Progenitor cell of endocrine pancreas (in vitro differentiated cells): ENCODE results near the gene JUN. TPM values are rescaled to one million over a fixed set of nuclear protein-coding genes. Genes with fewer than 3 reads are reported as not detected.

Experiments
- DNase-seq: peaks from one replicate; pipeline ENCODE4 v3.0.0; 2021; ENCODE audit warnings: low spot score; ENCODE audit not compliant: unreplicated experiment
- H3K27ac Mint-ChIP-seq: 2 replicates; pipeline ENCODE4 v1.8.0; 2021; ENCODE audit warnings: mild to moderate bottlenecking, moderate library complexity, mixed read lengths
- H3K27me3 Mint-ChIP-seq: 2 replicates; pipeline ENCODE4 v1.8.0; 2021; ENCODE audit warnings: mixed read lengths
- H3K36me3 Mint-ChIP-seq: 2 replicates; pipeline ENCODE4 v1.8.0; 2022; ENCODE audit warnings: mixed read lengths; ENCODE audit not compliant: insufficient read depth
- H3K4me1 Mint-ChIP-seq: 2 replicates; pipeline ENCODE4 v1.8.0; 2021; ENCODE audit warnings: low read depth, mixed read lengths
- H3K4me3 Mint-ChIP-seq: 2 replicates; pipeline ENCODE4 v1.8.0; 2021; ENCODE audit warnings: low read depth, mild to moderate bottlenecking, moderate library complexity, mixed read lengths
- H3K9me3 Mint-ChIP-seq: 2 replicates; pipeline ENCODE4 v1.8.0; 2021; ENCODE audit warnings: low read depth, mixed read lengths
- long read RNA-seq: library from polyadenylated mRNA; unstranded; transcript quantifications from one replicate; pipeline ENCODE4 v2.0.0, GENCODE V29; 2020
- total RNA-seq: library from RNA; stranded (reverse); gene quantifications from 2 replicates; pipeline ENCODE4 v1.2.1, GENCODE V29; 2021
- TF ChIP-seq, protein P1 (sequence below): fragments of 200-600 bp; sonication (generic); IDR thresholded peaks from one replicate; pipeline ENCODE4 v1.5.0; 2021; ENCODE audit warnings: antibody characterized with exemption, mild to moderate bottlenecking; ENCODE audit not compliant: unreplicated experiment

Gene JUN
- total RNA-seq, result 93.8 and 107 TPM in 2 replicates
- long read RNA-seq, transcript JUN-201 (1 exons, 3,540 nt), result major isoform, 69 of 69 reads
- long read RNA-seq, partial matches to known transcripts, result 0 of 69 reads
- long read RNA-seq, other reads (novel, unspliced or antisense), result 0 of 69 reads

DNA sequence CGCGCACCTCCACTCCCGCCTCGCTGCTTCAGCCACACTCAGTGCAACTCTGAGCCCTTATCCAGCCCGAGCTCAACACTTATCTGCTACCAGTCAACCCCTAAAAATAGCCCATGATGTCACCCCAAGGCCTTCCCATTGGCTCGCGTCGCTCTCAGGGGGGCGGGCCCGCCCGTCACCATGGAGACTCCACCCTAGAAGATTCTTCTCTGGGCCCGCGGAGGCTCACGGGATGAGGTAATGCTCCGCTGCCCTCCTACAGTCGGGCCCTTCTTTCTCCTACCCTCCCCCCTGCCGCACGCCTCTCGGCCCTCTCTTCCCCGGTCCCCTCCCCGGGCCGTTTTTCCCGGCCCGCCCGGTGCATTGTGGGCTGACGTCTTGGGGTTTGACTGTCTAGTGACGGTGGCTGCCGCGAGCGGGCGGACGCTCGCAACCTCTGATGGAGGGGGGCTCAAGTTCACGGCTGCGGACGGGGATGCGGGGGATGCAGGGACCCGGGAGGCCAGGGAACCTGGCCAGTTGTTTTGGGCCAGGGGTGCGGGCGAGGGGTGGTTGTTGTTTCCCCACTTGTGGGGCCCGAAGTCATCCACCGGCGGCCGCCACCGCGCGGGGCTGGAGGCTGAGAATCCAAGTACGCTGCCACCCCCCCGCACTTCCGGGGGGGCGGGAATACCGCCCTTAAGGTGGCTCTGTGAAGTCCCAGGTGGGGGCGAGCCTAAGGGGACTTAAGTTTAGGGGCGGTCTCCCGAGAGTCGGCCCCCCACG is at the start of gene JUN:
Gene JUN, minus strand, starts transcription at position 55 of the 765 bp plus-strand sequence. CDS start 977 bp downstream, outside the sequence.
- Mint-ChIP-seq H3K27me3 (no peaks in the 10 kb centered on the region), H3K27ac (peak within 1 kb of the TSS; percentile 100), H3K4me3 (peak within 1 kb of the TSS; percentile 98), H3K4me1 (peaks cover 24% of the 10 kb centered on the region), H3K36me3 (peaks cover 17% of the 10 kb centered on the region), H3K9me3 (peaks cover 4% of the 10 kb centered on the region)
- peak; percentile 98 for DNase-seq
- TF ChIP-seq, protein P1, sequence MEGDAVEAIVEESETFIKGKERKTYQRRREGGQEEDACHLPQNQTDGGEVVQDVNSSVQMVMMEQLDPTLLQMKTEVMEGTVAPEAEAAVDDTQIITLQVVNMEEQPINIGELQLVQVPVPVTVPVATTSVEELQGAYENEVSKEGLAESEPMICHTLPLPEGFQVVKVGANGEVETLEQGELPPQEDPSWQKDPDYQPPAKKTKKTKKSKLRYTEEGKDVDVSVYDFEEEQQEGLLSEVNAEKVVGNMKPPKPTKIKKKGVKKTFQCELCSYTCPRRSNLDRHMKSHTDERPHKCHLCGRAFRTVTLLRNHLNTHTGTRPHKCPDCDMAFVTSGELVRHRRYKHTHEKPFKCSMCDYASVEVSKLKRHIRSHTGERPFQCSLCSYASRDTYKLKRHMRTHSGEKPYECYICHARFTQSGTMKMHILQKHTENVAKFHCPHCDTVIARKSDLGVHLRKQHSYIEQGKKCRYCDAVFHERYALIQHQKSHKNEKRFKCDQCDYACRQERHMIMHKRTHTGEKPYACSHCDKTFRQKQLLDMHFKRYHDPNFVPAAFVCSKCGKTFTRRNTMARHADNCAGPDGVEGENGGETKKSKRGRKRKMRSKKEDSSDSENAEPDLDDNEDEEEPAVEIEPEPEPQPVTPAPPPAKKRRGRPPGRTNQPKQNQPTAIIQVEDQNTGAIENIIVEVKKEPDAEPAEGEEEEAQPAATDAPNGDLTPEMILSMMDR, result no peak

DNA sequence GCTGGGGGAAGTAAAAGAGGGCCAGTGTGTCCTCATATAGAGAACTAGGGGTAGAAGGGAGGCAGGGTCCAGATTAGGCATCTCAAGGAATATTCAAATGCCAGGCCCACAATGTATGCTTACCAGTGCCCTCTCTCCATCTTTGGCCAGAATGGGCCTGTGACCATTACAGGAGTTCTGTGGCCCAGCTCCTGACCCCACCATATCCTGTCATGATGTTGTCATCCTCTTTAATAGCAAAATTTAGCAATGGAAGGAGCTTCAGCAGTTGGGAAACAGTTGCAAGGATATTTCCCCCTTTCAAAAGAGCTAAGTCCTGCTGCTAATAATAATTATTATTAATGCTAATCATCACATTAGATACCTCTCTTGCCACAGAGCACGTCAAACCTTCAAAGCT is 49.3 kb upstream of the JUN start:
- TF ChIP-seq, protein P1, result no peak
- Mint-ChIP-seq H3K9me3 (peaks cover 9% of the 10 kb centered on the region), H3K4me3 (no peak overlapping the region), H3K27ac (no peak overlapping the region), H3K27me3 (peaks cover 18% of the 10 kb centered on the region), H3K36me3 (no peaks in the 10 kb centered on the region), H3K4me1 (no peaks in the 10 kb centered on the region)
- DNase-seq, result no peak

DNA sequence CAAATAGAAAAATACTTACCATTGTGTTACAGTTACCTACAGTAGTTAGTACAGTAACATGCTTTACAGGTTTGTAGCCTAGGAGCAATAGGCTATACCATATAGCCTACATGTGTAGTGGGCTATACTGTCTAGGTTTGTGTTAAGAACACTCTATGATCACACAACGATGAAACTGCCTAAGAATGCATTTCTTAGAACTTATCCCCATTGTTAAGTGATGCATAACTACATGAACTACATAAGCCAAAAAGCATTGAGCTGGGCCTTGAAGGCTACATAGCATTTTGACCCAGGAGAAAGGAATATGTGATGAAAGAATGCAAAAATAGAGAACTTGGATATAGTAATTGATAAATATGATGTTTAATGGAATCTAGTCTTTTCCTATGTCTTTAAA is 46.4 kb upstream of the JUN start:
- peaks cover 8% of the 10 kb centered on the region for H3K36me3 Mint-ChIP-seq
- no peak overlapping the region for H3K27ac Mint-ChIP-seq
- H3K4me3 Mint-ChIP-seq, result no peak overlapping the region
- DNase-seq, result no peak
- no peaks in the 10 kb centered on the region for H3K4me1 Mint-ChIP-seq
- peaks cover 8% of the 10 kb centered on the region for H3K27me3 Mint-ChIP-seq
- TF ChIP-seq, protein P1, result no peak
- peaks cover 24% of the 10 kb centered on the region for H3K9me3 Mint-ChIP-seq

DNA sequence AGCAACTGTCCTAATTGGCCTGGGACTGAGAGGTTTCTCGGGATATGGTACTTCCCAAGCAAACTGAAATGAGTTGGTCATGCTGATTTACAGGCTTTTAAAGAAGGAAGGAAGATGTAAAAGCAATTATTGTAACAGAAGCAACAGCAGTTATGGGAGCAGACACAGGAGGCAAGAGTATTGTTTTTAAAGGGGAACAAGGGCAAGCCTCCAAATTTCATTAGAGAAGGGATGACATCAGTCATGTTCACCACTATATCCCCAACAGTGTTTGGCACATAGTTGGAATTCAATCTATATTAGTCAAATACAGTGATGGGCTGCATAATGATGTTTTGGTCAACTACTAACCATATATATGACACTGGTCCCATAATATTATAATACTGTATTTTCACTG is 46.0 kb upstream of the JUN start:
- no peak for DNase-seq
- no peak overlapping the region for H3K4me3 Mint-ChIP-seq
- peaks cover 24% of the 10 kb centered on the region for H3K9me3 Mint-ChIP-seq
- peaks cover 1% of the 10 kb centered on the region for H3K4me1 Mint-ChIP-seq
- peaks cover 6% of the 10 kb centered on the region for H3K27me3 Mint-ChIP-seq
- H3K36me3 Mint-ChIP-seq, result peaks cover 8% of the 10 kb centered on the region
- TF ChIP-seq, protein P1, result no peak
- no peak overlapping the region for H3K27ac Mint-ChIP-seq

DNA sequence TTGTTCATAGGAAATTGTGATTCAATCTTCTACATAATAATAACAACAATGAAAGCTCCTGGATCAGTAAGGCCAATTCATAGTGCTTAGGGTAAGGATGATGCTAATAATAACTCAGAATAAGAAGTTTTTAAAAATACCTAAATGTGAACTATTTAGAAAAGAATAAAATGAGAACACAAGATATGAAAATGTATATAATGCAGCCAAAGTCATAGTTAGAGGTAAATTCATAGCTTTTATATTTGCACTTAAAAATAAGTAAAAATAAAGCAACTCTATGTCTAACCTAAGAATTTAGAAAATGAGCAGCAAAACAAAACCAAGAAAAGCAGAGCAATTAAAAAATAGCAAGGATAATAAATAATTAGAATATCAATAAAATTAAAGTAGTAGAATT is 43.5 kb upstream of the JUN start:
- Mint-ChIP-seq H3K4me1 (peaks cover 1% of the 10 kb centered on the region), H3K27me3 (peaks cover 3% of the 10 kb centered on the region), H3K36me3 (peaks cover 8% of the 10 kb centered on the region), H3K9me3 (peaks cover 24% of the 10 kb centered on the region), H3K4me3 (no peak overlapping the region), H3K27ac (no peak overlapping the region)
- TF ChIP-seq, protein P1, result no peak
- DNase-seq, result no peak
